ENCODE results near the gene NAV2.

NAV2 gene

DNA sequence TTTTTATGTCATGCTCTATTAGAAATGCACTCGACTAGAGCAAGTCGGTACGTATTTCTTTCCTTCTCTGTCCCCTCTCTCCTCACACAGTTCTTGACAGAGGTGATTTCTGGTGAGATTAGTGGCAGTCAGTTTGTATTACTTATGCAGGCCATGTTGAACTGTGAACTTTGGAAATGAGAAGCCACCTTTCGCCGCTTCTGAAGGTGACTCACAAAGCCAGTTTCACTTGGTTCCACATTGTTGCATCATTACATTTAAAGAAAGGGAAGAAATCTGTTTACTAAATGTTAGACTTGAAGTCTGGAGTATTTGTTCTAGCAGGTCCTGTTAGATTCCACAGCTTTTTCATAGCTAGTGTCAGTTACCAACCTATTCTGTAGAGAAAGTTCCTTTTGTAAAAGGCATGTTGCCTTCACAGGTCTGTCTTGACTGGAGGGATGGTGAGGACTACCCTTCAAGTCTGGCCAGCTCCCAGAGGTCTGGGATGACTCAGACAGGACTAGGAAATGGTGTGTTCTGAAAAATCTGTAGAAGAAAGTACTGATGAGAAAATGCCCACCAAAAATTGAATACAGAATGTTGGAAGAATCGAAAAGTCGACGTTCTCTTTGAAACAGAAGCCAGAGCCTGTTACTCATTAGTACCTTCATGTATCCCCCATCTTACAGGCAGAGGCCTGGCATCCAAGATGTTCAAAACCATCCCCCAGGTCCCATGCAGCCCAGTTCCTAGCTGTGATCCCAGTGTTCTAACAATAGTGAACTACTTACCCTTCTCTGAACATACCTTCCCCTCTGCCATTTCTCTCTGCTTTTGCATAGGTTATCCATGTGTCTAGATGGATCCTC lies 266.3 kb downstream of the NAV2 start:
- DNase-seq (ENCODE audit: low read depth): no peak

DNA sequence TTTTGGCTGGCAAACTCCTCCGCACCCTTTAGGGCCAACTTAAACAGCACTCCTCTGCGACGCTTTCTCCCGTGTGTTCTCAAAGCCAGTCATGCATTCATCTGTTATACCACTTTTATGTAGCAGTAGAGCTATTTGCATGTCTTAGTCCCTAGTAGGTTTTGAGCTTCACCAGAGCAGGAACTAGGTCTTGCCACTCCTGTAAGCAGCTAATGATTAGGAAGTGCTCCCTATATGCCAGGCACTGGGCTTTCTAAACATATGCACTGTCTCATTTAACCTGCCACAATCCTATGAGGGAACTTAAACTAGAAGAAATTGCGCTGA lies 266.8 kb downstream of the NAV2 start:
- DNase-seq (ENCODE audit: low read depth): no peak

DNA sequence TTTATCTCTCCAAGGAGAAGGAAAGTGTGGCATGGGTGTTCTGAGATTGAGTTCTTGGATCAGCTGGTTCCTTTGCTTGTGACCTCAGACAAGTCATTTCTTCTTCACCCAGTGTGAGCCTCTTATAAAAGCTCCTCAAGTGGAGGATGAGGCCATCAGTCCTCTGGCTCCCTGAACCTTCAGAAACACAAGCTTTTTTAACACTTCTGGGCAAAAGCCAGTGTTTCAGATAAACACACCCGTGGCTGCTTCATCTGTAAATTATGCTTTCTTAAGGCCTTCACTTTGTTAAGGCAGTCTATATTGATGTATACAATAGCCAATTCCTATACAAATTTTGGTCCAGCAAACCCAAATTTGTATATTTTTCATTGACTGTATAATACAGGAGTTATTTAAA lies 267.8 kb downstream of the NAV2 start:
- DNase-seq (ENCODE audit: low read depth): no peak

DNA sequence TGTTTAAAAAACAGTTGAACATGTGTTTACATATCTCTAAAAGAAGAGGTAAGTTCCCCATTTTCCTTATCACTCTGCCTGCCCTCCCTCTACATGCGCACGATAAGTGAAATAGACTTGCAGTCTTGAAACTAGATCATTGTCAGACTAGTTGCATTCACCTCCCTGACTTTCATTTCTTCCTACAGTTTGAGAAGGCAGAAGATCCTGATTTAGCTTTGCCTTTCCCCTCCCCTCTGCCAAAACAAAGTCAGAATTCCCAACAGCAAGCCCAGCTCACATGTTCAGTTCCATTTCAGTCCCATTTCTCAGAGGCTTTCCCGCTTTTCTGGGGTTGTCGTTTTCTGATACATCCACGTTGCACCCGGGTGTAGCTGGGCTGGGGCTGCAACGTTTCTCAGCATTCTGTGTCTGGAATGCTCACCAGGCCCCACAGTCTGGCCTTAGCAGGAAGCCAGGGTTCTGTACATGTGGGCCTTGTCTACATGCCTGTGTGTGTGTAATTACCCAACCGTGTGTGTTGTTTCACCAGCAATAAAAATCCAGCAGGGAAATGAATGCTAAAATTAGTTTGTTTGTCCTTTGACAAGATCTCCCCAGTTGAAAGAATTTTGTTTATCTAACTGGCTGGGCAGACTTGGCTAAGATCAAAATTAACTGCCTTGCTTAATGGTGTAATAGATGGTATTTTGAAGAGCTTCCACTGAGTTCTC lies 268.5 kb downstream of the NAV2 start:
- no peak for DNase-seq (ENCODE audit: low read depth)

DNA sequence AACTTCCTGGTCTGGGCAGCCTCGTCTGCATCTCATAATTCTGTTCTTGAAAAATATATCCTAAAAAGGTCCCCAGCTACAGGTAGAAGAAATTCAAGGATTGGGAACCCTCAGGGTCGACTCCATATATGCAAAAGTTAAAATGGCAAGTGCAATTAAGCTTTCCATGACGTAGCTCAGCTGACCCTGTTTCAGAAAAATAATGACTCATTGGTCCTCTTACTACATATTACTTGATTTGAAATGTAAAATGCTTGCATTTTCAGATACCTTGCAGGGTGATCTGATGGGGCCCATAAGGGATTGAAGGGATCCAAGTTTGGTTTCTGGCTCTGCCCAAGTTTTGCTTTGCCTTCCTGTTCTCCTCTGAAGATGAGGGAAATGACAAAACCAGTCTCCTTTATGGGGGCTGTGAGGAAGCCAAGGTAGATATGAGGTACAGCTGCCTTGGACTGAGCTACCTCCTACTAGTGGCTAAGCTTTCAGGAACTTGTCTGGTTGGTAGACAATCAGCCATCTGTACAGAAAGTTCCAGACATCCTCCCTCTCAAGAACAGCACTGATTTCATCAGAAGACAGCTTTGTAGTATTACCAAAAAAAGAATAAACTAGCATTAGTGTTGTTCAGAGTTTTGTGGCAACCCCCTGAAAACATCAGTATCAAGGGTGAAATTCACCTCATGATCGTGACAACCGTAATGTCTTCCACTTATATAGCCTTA lies 270.3 kb downstream of the NAV2 start:
- DNase-seq (ENCODE audit: low read depth): no peak

DNA sequence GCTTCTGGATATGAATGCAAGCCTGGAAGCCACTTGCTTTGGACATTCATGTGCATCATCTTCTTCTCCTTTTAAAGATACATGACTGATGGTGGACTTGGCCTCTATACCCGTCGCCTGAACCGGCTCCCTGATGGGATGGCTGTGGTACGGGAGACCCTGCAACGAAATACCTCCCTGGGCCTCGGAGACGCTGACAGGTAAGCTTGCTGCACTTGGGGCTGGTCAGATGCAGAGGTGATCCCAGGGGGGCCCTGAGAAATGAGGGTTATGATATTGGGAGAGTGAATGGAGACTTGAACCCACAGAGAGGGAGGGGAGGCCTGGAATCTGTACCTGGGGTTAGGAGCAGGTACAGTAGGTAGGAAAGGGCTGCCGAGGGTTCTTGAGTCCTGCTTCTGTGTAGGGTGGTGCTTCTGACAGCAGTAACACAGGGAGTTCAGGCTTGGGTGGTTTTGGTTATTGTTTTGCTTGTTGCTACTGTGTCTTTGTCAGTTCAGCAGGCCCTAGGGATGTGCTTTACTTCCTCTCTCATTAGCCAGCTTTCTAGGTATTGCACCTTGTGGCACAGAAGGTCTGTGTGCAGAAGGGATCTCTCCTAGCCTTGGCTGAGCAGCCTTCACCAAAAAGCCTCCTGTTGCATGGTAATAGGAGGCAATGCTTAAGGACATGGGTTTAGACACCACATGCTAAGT lies 271.6 kb downstream of the NAV2 start:
- no peak for DNase-seq (ENCODE audit: low read depth)

DNA sequence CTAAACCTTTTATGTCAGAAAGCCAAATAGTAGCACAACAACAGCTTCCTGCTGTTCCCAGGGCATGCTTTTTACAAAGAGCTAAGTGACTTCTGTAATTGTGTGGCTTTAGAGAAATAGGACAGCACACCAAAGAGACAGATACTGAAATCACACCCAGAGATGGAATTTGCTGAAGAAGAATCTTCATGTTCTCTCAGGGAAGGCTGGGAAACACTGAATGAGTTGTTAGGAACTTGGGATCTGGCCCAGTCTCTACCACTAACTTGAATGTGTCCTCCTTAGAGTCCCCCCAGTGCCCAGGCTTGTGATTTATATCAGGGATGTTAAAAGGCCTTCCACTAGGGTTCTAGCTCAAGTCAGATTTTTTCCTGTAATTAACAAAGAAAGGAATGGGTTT lies 272.5 kb downstream of the NAV2 start:
- DNase-seq (ENCODE audit: low read depth): no peak

DNA sequence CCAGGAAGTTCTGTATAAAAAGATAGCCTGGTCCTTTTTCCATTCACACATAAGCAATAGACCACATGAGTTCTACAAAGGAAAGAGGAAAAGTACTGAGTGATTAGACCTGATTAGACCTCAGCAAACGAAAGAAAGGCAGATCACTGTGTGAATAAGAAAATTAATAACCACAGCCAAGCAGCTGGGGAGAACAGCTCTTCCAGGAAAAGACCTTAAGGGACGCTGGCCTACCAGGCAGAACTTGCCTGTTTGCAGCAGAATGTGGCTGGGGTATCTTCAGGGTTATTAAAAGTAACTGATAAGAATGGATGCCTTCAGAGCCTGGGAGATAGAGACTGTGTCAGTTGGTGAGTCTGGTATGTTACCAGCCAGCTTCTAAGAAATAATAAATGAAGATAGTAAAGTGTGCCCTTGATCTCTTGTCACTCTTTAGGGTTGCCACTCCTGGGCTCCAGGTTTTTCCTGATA lies 274.7 kb downstream of the NAV2 start:
- no peak for DNase-seq (ENCODE audit: low read depth)

DNA sequence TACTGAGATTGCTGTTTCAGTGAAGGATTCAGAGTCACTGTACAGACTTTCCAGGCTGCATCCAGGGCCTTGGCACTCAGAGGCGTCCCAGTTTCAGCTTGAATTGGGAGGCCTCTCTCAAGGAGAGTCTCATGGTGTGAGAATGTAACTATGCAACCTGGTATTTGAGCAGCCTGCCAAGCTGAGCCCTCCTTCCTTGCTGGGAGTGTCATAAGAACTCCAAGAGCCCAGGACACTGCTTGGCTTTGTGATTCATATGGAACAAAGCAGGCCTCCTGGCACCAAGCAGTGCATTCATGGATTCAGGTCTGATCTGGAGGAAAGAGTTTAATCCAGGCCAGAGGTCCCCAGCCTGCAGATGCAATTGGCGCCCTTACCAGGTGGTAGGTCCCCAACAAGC lies 276.0 kb downstream of the NAV2 start:
- no peak for DNase-seq (ENCODE audit: low read depth)

DNA sequence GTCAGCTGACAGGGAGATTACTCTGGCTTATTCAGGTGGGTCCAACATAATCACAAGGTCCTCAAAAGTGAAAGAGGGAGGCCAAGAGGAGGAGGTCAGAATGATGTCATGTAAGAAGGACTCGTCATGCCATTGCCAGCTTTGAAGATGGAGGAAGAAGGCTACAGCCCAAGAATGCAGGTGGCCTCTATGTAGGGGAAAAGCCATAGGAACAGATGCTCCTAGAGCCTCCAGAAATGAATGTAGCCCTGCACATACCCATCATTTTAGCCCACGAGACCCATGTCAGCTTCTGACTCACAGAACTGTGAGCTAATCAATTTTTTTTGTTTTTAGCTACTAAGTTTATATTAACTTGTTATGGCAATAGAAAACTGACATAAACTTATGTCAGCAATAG lies 276.6 kb downstream of the NAV2 start:
- DNase-seq (ENCODE audit: low read depth): no peak

DNA sequence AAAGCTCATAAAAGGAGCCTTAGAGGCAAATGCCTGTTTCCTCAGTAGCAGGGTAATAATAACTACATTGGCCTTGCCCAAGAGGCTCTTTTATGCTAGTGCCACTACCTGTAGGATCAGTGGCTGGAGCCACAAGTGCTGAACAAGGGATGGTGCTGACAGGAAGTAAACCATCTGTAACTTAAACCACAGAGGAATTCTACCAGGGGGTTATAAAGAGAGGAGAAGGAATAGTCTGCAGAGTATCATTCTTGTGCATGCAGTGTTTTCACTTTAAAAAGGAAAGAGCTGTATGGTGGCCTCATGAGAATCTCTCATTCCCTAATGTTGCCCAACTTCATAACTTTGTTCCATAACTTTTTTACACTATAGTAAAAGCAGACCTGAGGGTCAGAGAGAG lies 279.5 kb downstream of the NAV2 start:
- DNase-seq (ENCODE audit: low read depth): no peak

DNA sequence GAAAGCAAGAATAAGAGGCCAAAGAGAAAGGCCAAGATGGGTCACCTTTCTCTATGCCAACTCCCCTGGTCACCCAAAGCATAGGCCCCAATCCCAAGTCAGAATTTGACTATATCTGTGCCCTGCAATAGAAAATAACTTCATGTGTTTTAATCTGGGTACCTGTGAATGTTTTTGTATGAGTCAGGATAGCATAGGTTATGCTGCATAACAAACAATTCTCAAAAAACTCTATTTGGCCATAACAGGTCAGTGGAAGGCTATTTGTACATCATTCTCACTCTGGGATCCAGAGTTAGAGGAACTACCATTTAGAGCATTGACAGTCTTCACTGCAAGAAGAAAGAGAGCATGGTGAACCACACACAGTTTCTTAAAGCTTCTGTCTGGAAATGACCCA lies 280.4 kb downstream of the NAV2 start:
- DNase-seq (ENCODE audit: low read depth): no peak

DNA sequence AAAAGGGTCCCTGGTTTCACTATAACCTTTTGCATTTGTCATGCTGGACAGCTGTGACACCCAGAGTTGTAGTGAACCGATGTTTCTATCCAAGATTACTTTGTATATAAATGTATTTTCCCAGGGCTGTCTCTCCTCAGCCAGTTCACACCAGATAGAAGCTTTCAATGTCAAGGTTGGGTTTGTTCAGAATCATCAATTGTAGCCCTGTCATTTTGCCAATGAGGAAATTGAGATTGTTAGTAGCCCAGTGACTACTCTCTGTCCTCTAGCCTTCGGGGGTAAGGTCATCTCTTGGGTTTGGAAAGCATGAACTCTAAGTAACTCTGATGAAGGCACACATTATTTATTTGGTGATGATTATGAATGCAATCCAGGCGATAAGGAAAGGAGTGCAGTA lies 282.0 kb downstream of the NAV2 start:
- DNase-seq (ENCODE audit: low read depth): no peak

DNA sequence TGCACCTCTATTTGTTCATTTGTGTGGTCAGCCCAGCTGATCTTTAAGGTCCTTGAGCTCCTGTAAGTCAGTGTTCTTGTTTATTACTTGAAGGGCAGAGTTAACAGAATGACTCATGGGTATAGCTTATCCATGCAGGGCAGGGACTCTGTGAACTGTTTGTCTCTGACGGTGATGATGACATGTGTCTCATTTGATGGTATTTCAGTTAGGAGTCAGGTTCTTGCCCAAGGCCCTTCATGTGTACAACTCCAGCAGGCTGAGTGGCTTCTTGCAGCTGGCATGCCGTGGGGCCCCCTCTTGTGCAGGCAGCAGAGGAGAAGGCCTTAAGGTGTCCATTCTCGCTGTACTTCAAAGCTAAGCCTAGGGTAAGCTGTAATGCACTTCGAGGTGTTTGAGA lies 282.5 kb downstream of the NAV2 start:
- no peak for DNase-seq (ENCODE audit: low read depth)

DNA sequence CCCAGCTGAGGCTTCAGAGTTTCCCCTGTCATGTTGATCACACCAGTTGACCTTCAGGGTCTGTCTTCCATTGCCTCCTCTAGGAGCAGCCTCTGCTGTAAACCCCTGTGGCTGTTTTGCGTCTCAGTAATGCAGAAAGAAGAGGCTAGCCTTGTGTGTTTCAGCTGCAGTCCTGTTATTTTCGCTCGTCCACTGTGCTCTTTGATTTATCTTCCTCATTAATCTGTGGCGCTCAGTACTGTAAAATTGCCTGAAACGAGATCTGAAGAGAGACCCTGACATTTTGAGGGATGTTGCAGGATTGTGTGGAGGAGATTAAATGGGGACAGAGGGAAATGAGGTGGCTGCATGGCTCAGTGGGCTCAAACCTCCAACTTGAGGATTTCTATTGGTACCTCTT lies 283.9 kb downstream of the NAV2 start:
- DNase-seq (ENCODE audit: low read depth): no peak

DNA sequence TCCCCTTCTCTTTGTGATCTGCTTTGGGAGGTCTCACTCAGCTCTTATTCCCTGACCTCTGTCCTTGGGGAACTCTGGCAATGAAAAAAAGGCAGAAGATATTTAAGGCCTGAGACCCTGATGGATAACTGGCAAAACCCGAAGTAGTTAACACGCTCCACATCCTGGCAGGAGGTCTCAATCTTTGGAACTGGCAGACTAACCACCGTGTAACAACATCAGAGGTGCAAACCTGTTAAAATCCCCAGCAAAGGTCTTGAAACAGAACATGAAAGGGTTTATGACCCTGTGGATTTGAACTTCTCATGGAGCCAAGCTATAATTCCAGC lies 287.3 kb downstream of the NAV2 start:
- DNase-seq (ENCODE audit: low read depth): no peak

DNA sequence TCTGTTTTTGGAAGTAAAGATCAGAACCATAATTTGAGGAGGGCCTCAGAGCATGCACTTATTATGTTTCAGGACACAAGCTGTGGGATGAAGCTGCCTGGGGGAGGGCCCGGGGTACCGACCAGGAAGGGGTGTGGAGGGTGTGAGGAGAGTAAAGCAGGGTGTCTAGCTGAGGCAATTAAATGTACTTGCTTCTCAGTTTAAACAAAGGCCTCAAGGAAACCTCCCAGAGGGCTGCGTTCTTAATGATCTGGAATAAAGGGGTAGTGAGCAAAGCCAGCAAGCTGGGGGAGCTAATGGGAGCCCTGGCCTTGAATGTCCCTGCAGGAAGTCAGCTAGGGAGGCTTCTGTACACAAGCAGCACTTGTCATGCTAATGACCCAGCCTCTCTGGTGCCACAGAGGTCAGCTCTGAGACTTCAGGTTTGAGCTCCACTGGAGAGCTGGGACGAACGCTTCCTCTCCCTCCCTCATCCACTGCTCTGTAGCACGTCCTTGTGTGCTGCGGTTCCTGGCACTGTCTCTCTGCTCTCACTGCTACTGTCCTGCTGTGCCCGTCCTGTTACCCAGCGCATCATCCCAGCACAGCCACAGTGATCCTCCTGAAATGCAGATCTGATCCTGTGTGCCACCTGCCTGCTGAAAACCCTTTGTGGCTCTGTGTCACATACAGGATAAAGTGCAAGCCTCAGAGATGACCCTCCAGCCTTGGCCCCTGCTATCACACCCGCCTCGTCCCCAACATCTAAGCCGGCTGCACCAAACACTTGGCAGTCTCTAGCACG lies 287.9 kb downstream of the NAV2 start:
- no peak for DNase-seq (ENCODE audit: low read depth)

DNA sequence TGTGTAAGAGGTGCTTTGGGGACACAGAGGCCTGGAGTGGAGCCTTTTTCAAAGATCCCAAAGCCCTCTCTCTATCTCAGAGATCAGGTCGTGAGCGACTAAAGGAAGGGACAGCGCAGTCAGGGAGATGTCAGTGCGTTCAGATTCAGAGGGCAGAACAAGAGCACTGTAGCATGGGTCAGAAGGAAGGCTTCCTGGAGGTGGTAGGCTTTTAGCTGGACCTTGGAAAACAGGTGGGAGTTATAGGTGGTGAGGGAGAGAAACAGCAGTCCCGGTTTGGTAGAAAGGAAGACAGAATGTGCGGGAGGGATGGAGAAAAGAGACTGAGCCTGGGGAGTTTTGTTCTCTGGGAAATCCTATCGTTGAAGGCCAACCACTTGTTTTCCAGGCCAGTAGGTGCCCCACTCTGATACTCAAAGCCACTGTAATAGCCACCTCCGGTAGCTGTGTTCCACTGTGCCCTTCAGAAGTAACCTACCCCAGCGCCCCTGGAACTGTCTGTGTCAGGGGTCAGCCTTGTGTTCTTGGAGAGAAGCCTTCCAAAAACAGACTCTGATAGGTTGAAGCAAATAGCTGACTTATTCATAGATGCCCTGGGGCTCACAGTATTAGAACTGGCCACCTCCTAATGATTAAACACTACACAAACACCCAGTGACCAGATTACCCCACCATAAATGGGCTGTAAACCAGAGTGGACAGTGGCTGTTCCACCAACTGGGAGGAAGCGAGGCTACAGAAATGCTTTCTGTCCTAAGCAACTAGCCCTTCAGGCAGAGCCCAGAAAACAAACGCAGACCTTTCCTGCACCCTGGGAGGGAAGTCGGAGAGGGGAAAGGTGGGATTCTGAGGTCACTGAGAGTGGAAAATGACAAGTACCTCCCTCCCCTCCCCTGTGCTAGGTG lies 289.9 kb downstream of the NAV2 start:
- DNase-seq (ENCODE audit: low read depth): no peak

DNA sequence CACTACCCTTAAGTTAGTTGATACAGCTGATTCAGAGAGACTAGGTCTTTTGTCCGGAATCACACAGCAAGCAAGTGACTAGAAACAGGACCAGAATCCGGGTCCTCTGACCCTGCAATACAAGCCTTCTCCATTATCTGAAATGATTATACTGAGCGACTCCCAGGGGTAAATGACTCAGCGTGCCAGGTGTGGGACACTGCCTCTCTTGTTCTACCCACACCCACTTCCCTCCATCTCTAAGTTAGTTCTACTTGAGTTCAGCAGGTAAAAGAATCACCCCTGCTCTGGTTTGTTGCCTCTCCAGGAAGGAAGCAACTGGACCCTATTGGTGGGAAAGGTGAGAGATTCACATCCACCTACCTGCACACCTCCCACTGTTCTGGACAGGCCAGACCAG lies 290.7 kb downstream of the NAV2 start:
- DNase-seq (ENCODE audit: low read depth): no peak

DNA sequence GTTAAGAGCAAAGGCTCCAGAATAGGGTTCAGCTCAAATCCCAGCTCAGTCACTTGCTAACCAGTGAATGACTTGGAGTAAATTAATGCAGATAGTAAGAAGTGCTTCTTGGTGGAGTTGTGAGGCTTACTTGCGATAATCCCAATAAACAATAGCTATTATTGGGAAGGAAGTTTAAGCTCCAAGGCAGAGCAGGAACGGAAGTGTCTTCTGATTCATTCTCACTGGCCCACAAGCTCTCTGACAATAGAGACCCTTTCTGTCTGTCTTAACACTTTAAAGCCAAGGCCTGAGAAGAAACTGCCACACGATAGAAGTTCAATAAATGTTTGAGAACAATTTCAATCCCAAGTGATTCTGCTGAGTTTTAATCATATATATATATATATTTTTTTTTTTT lies 292.2 kb downstream of the NAV2 start:
- DNase-seq (ENCODE audit: low read depth): no peak

DNA sequence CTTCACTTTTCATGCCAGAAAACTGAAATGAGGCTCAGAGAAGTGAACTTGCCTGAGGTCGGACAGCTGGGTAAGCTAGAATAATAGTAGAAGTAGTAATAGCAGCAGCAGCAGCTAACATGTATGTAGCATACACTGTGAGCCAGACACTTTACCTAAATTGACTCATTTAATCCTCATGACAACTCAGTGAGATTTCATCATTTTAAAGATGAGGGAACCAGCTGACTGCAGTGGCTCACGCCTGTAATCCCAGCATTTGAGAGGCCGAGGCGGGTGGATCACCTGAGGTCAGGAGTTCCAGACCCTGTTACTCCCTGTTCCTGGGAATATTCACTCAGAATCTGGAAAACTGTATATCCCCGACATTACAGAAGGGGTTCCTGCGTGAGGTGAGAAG lies 293.1 kb downstream of the NAV2 start:
- DNase-seq (ENCODE audit: low read depth): no peak
